AG04450 (cell line): Measurements from ENCODE around the gene STK38. TPM values are rescaled to one million over a fixed set of nuclear protein-coding genes. Genes with fewer than 3 reads are reported as not detected.

Source experiments
- CTCF ChIA-PET: fragments of 300-600, 350-600 bp; formaldehyde crosslinking; extraction: SDS; loops from one replicate; lab custom pipeline; 2022; ENCODE audit warnings: antibody characterized with exemption, inconsistent platforms; lab: Charles Lee
- POLR2A ChIA-PET: fragments of 350-600 bp; formaldehyde crosslinking; extraction: SDS; loops from one replicate; lab custom pipeline; 2021; ENCODE audit warnings: antibody characterized with exemption, inconsistent platforms; lab: Yijun Ruan, JAX
- DNase-seq: peaks from one replicate; pipeline ENCODE4 v3.0.0-alpha.2; 2011; ENCODE audit warnings: low read depth, low spot score
- H3K27ac ChIP-seq: one replicate; pipeline ENCODE4 v1.5.1; 2012; ENCODE audit warnings: low read depth, low read length, control low read depth
- H3K27me3 ChIP-seq: one replicate; pipeline ENCODE4 v1.6.0; 2012; ENCODE audit warnings: low read length; ENCODE audit not compliant: control insufficient read depth, insufficient read depth
- H3K4me3 ChIP-seq: 2 replicates; pipeline ENCODE4 v1.5.1; 2011; ENCODE audit warnings: mild to moderate bottlenecking, low read depth, low read length, control low read depth
- H3K9me3 ChIP-seq: 2 replicates; pipeline ENCODE4 v1.5.1; 2012; ENCODE audit warnings: low read length; ENCODE audit not compliant: control insufficient read depth, insufficient read depth
- CTCF ChIP-seq: IDR thresholded peaks from 2 replicates; pipeline ENCODE4 v1.5.1; 2011; ENCODE audit warnings: low read depth, low read length, control low read depth, inconsistent platforms
- polyA plus RNA-seq: library from polyadenylated mRNA; depleted of rRNA; stranded (reverse); fragments of >200 nt; gene quantifications from 2 replicates; pipeline ENCODE4 v1.2.3, GENCODE V29; 2011

The STK38 gene
- polyA plus RNA-seq, 1 experiment = 34.9 TPM

GRCh38 chr6:36539814-36540568 is 7.3 kb downstream of the STK38 start:
- no peak overlapping the region for H3K27ac ChIP-seq
- H3K27me3 ChIP-seq = no peaks in the 10 kb centered on the region
- no peaks in the 10 kb centered on the region for H3K9me3 ChIP-seq
- peak; percentile 31 for TF ChIP-seq CTCF
- POLR2A ChIA-PET = no interaction called here
- no peak for DNase-seq
- H3K4me3 ChIP-seq = no peak overlapping the region
- CTCF ChIA-PET = no interaction called here

GRCh38 chr6:36536873-36537547 is 10.3 kb downstream of the STK38 start:
- no peak overlapping the region for H3K27ac ChIP-seq
- ChIA-PET CTCF (no interaction called here), POLR2A (no interaction called here)
- H3K9me3 ChIP-seq = no peaks in the 10 kb centered on the region
- no peak for DNase-seq
- H3K4me3 ChIP-seq = no peak overlapping the region
- no peaks in the 10 kb centered on the region for H3K27me3 ChIP-seq
- no peak for TF ChIP-seq CTCF

DNA sequence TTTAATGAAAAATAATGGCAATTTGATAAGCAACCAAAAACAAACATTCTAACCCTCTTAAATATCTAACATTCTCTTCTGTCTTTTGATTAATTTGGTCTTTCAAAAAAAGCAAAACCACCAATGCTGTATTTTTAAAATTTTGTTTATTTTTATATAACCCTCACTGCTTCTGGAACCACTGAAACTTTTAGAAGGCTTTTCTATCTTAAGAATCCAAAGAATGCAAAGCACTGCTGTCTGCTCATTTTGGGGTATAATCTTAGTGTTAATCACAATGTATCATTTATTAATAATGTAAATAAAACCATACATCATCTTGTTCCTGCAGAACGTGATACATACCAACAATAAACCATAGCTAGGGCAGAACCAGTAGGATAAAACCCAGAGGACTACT is 14.0 kb downstream of the STK38 start:
- ChIA-PET CTCF (interaction anchor here (1.6 kb wide), 1 partner anchor 191 kb away, joined by 3 read pairs; no protein-coding TSS in a partner anchor), POLR2A (interaction anchor here (0.6 to 1.5 kb wide), 4 partner anchors 9 to 65 kb away, joined by 3 to 5 read pairs (median 3); no protein-coding TSS in a partner anchor)
- no peaks in the 10 kb centered on the region for H3K27me3 ChIP-seq
- H3K4me3 ChIP-seq = no peak overlapping the region
- H3K9me3 ChIP-seq = no peaks in the 10 kb centered on the region
- TF ChIP-seq CTCF = no peak
- H3K27ac ChIP-seq = no peak overlapping the region
- no peak for DNase-seq

DNA sequence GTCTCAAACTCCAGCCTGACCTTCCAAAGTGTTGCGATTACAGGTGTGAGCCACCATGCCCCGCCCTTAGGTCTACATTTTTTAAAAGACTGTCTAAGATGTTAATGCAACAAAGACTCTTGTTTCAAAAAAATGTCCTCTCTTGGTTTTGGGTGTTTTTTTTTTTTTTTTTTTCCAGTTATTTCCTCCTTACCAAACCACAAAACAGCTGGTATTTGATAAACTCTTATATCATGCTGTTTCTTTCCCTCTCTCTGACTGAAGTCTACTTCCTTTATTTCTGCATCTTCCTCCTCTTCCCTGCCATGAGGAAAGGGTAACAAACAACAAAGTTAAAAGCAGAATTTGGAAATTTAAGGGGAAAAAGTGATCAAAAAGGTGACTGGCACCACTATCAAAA is 21.2 kb downstream of the STK38 start:
- Histone ChIP-seq H3K4me3 (no peak overlapping the region), H3K27ac (no peak overlapping the region), H3K27me3 (no peaks in the 10 kb centered on the region), H3K9me3 (no peaks in the 10 kb centered on the region)
- no peak for DNase-seq
- no peak for TF ChIP-seq CTCF
- CTCF ChIA-PET = no interaction called here
- POLR2A ChIA-PET = interaction anchor here (0.6 kb wide), 1 partner anchor 75 kb away, joined by 10 read pairs; no protein-coding TSS in a partner anchor

GRCh38 chr6:36525346-36525745 is 21.9 kb downstream of the STK38 start:
- no peaks in the 10 kb centered on the region for H3K27me3 ChIP-seq
- POLR2A ChIA-PET = no interaction called here
- no peak overlapping the region for H3K4me3 ChIP-seq
- TF ChIP-seq CTCF = no peak
- no peaks in the 10 kb centered on the region for H3K9me3 ChIP-seq
- H3K27ac ChIP-seq = no peak overlapping the region
- DNase-seq = no peak
- CTCF ChIA-PET = no interaction called here
